ENCODE data around the gene PLXDC1.

The PLXDC1 gene

GRCh38 chr17:39150104-39150634 lies 1.3 kb downstream of the PLXDC1 start:
- Histone ChIP-seq H3K27me3 (ENCODE audit: control insufficient read depth, insufficient read depth, low read length) (peaks cover 33% of the 10 kb centered on the region), H3K27ac (ENCODE audit: low read length) (no peak overlapping the region), H3K9me3 (ENCODE audit: control insufficient read depth, low read depth, low read length) (no peaks in the 10 kb centered on the region), H3K9ac (ENCODE audit: low read length) (no peak overlapping the region), H3K36me3 (ENCODE audit: control insufficient read depth, low read depth, low read length) (no peaks in the 10 kb centered on the region), H3K4me1 (ENCODE audit: control insufficient read depth, low read depth, low read length) (no peaks in the 10 kb centered on the region), H3K4me3 (ENCODE audit: low read length) (no peak overlapping the region)

GRCh38 chr17:39147221-39148185 lies 3.9 kb downstream of the PLXDC1 start:
- H3K27ac ChIP-seq (ENCODE audit: low read length) = no peak overlapping the region
- peaks cover 31% of the 10 kb centered on the region for H3K27me3 ChIP-seq (ENCODE audit: control insufficient read depth, insufficient read depth, low read length)
- H3K9me3 ChIP-seq (ENCODE audit: control insufficient read depth, low read depth, low read length) = no peaks in the 10 kb centered on the region

GRCh38 chr17:39146273-39146672 lies 5.2 kb downstream of the PLXDC1 start:
- Histone ChIP-seq H3K4me3 (ENCODE audit: low read length) (no peak overlapping the region), H3K36me3 (ENCODE audit: control insufficient read depth, low read depth, low read length) (no peaks in the 10 kb centered on the region), H3K4me1 (ENCODE audit: control insufficient read depth, low read depth, low read length) (no peaks in the 10 kb centered on the region), H3K9me3 (ENCODE audit: control insufficient read depth, low read depth, low read length) (peaks cover 1% of the 10 kb centered on the region), H3K9ac (ENCODE audit: low read length) (no peak overlapping the region), H3K27ac (ENCODE audit: low read length) (no peak overlapping the region), H3K27me3 (ENCODE audit: control insufficient read depth, insufficient read depth, low read length) (peaks cover 21% of the 10 kb centered on the region)

More at GRCh38 chr17:39147221-39148185, 3.9 kb downstream of the PLXDC1 start:
- Histone ChIP-seq H3K4me3 (ENCODE audit: low read length) (no peak overlapping the region), H3K9ac (ENCODE audit: low read length) (no peak overlapping the region), H3K36me3 (ENCODE audit: control insufficient read depth, low read depth, low read length) (no peaks in the 10 kb centered on the region), H3K4me1 (ENCODE audit: control insufficient read depth, low read depth, low read length) (no peaks in the 10 kb centered on the region)

GRCh38 chr17:39145143-39145542 lies 6.3 kb downstream of the PLXDC1 start:
- Histone ChIP-seq H3K4me1 (ENCODE audit: control insufficient read depth, low read depth, low read length) (no peaks in the 10 kb centered on the region), H3K9me3 (ENCODE audit: control insufficient read depth, low read depth, low read length) (peaks cover 4% of the 10 kb centered on the region), H3K9ac (ENCODE audit: low read length) (no peak overlapping the region), H3K27me3 (ENCODE audit: control insufficient read depth, insufficient read depth, low read length) (peaks cover 10% of the 10 kb centered on the region), H3K36me3 (ENCODE audit: control insufficient read depth, low read depth, low read length) (no peaks in the 10 kb centered on the region), H3K27ac (ENCODE audit: low read length) (no peak overlapping the region), H3K4me3 (ENCODE audit: low read length) (no peak overlapping the region)

- Histone ChIP-seq H3K27me3 (ENCODE audit: control insufficient read depth, insufficient read depth, low read length) (peaks cover 2% of the 10 kb centered on the region), H3K4me3 (ENCODE audit: low read length) (no peak overlapping the region), H3K36me3 (ENCODE audit: control insufficient read depth, low read depth, low read length) (no peaks in the 10 kb centered on the region), H3K9ac (ENCODE audit: low read length) (no peak overlapping the region), H3K9me3 (ENCODE audit: control insufficient read depth, low read depth, low read length) (peaks cover 4% of the 10 kb centered on the region), H3K27ac (ENCODE audit: low read length) (no peak overlapping the region), H3K4me1 (ENCODE audit: control insufficient read depth, low read depth, low read length) (no peaks in the 10 kb centered on the region)
These were observed 7.0 kb downstream of the PLXDC1 start for GRCh38 chr17:39144416-39144840.

GRCh38 chr17:39143552-39144093 lies 7.8 kb downstream of the PLXDC1 start:
- H3K27ac ChIP-seq (ENCODE audit: low read length) = no peak overlapping the region
- peaks cover 4% of the 10 kb centered on the region for H3K9me3 ChIP-seq (ENCODE audit: control insufficient read depth, low read depth, low read length)
- H3K4me1 ChIP-seq (ENCODE audit: control insufficient read depth, low read depth, low read length) = no peaks in the 10 kb centered on the region
- H3K36me3 ChIP-seq (ENCODE audit: control insufficient read depth, low read depth, low read length) = no peaks in the 10 kb centered on the region
- H3K9ac ChIP-seq (ENCODE audit: low read length) = no peak overlapping the region
- no peaks in the 10 kb centered on the region for H3K27me3 ChIP-seq (ENCODE audit: control insufficient read depth, insufficient read depth, low read length)
- no peak overlapping the region for H3K4me3 ChIP-seq (ENCODE audit: low read length)

GRCh38 chr17:39141915-39142664 lies 9.3 kb downstream of the PLXDC1 start:
- no peak overlapping the region for H3K27ac ChIP-seq (ENCODE audit: low read length)
- no peaks in the 10 kb centered on the region for H3K36me3 ChIP-seq (ENCODE audit: control insufficient read depth, low read depth, low read length)
- H3K27me3 ChIP-seq (ENCODE audit: control insufficient read depth, insufficient read depth, low read length) = no peaks in the 10 kb centered on the region
- H3K4me3 ChIP-seq (ENCODE audit: low read length) = no peak overlapping the region
- H3K9ac ChIP-seq (ENCODE audit: low read length) = no peak overlapping the region
- H3K9me3 ChIP-seq (ENCODE audit: control insufficient read depth, low read depth, low read length) = peaks cover 4% of the 10 kb centered on the region
- H3K4me1 ChIP-seq (ENCODE audit: control insufficient read depth, low read depth, low read length) = no peaks in the 10 kb centered on the region

GRCh38 chr17:39141294-39141693 lies 10.1 kb downstream of the PLXDC1 start:
- no peak overlapping the region for H3K27ac ChIP-seq (ENCODE audit: low read length)
- H3K4me1 ChIP-seq (ENCODE audit: control insufficient read depth, low read depth, low read length) = no peaks in the 10 kb centered on the region
- peaks cover 4% of the 10 kb centered on the region for H3K9me3 ChIP-seq (ENCODE audit: control insufficient read depth, low read depth, low read length)
- H3K27me3 ChIP-seq (ENCODE audit: control insufficient read depth, insufficient read depth, low read length) = no peaks in the 10 kb centered on the region
- no peaks in the 10 kb centered on the region for H3K36me3 ChIP-seq (ENCODE audit: control insufficient read depth, low read depth, low read length)
- no peak overlapping the region for H3K9ac ChIP-seq (ENCODE audit: low read length)
- no peak overlapping the region for H3K4me3 ChIP-seq (ENCODE audit: low read length)

- no peak overlapping the region for H3K27ac ChIP-seq (ENCODE audit: low read length)
- no peak overlapping the region for H3K9ac ChIP-seq (ENCODE audit: low read length)
These were observed 11.9 kb downstream of the PLXDC1 start for GRCh38 chr17:39139561-39139960.

GRCh38 chr17:39139161-39139511 lies 12.3 kb downstream of the PLXDC1 start:
- Histone ChIP-seq H3K9ac (ENCODE audit: low read length) (no peak overlapping the region), H3K9me3 (ENCODE audit: control insufficient read depth, low read depth, low read length) (peaks cover 4% of the 10 kb centered on the region), H3K27me3 (ENCODE audit: control insufficient read depth, insufficient read depth, low read length) (no peaks in the 10 kb centered on the region), H3K36me3 (ENCODE audit: control insufficient read depth, low read depth, low read length) (no peaks in the 10 kb centered on the region), H3K27ac (ENCODE audit: low read length) (no peak overlapping the region), H3K4me1 (ENCODE audit: control insufficient read depth, low read depth, low read length) (no peaks in the 10 kb centered on the region), H3K4me3 (ENCODE audit: low read length) (no peak overlapping the region)

More at GRCh38 chr17:39139561-39139960, 11.9 kb downstream of the PLXDC1 start:
- no peaks in the 10 kb centered on the region for H3K36me3 ChIP-seq (ENCODE audit: control insufficient read depth, low read depth, low read length)
- H3K4me1 ChIP-seq (ENCODE audit: control insufficient read depth, low read depth, low read length) = no peaks in the 10 kb centered on the region
- peaks cover 4% of the 10 kb centered on the region for H3K9me3 ChIP-seq (ENCODE audit: control insufficient read depth, low read depth, low read length)
- H3K27me3 ChIP-seq (ENCODE audit: control insufficient read depth, insufficient read depth, low read length) = no peaks in the 10 kb centered on the region
- no peak overlapping the region for H3K4me3 ChIP-seq (ENCODE audit: low read length)

- no peaks in the 10 kb centered on the region for H3K27me3 ChIP-seq (ENCODE audit: control insufficient read depth, insufficient read depth, low read length)
- peaks cover 4% of the 10 kb centered on the region for H3K9me3 ChIP-seq (ENCODE audit: control insufficient read depth, low read depth, low read length)
- H3K9ac ChIP-seq (ENCODE audit: low read length) = no peak overlapping the region
- no peaks in the 10 kb centered on the region for H3K36me3 ChIP-seq (ENCODE audit: control insufficient read depth, low read depth, low read length)
- no peak overlapping the region for H3K27ac ChIP-seq (ENCODE audit: low read length)
- no peak overlapping the region for H3K4me3 ChIP-seq (ENCODE audit: low read length)
- no peaks in the 10 kb centered on the region for H3K4me1 ChIP-seq (ENCODE audit: control insufficient read depth, low read depth, low read length)
These were observed 12.8 kb downstream of the PLXDC1 start for GRCh38 chr17:39138431-39139160.

All from iPS-18a (cell line).